GM18517 (cell line): ENCODE measurements around the gene DIS3L2.
"Not testable (repeated sequence)": the region's sequence is repeated elsewhere in the genome, so short reads cannot be mapped to it uniquely, and the experiment has no call there.

Experiments used
- ATAC-seq: cut with Tn5 transposase; IDR thresholded peaks from one replicate; pipeline ENCODE4 v1.9.1; 2021; ENCODE audit warnings: mild to moderate bottlenecking, moderate library complexity; ENCODE audit not compliant: unreplicated experiment

The DIS3L2 gene

DNA sequence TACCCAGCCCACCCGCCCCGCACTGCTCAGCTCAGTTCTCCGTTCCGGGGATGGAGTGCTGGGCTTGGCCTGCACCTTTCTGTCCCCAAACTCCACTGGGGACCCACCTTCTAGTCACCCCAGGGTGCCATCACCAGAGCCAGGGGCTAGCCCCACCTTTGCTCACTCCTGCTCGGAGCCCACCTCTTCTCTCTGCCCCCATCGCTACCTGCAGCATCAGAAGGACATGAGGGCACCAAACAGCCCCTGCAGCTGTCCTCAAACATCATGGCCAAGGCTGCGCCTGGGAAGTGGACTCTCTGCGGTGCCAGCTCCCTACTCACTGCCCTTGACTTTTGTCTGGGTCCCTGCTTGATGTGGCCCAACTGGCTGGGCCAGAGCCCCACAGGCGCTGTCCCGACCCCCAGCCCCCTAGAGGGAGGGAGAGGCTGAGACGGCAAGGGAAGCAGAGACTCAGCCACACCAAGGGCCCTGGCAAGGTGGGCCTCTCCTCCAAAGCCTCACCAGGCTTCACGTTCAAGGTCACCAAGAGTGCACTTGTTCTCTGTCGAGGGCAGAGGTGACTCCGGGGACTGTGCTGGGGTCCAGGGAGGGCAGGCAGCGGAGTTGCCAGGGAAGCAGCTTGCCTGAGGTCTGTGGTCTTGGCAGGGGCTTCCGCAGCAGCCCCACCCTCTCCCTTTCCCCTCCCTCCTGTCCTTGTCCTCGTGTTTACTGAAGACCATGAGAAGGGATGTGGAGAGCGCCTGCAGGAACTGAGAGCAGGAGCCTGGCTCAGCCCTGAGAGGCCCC is 403.5 kb downstream of the DIS3L2 start:
- not testable (repeated sequence) for ATAC-seq

DNA sequence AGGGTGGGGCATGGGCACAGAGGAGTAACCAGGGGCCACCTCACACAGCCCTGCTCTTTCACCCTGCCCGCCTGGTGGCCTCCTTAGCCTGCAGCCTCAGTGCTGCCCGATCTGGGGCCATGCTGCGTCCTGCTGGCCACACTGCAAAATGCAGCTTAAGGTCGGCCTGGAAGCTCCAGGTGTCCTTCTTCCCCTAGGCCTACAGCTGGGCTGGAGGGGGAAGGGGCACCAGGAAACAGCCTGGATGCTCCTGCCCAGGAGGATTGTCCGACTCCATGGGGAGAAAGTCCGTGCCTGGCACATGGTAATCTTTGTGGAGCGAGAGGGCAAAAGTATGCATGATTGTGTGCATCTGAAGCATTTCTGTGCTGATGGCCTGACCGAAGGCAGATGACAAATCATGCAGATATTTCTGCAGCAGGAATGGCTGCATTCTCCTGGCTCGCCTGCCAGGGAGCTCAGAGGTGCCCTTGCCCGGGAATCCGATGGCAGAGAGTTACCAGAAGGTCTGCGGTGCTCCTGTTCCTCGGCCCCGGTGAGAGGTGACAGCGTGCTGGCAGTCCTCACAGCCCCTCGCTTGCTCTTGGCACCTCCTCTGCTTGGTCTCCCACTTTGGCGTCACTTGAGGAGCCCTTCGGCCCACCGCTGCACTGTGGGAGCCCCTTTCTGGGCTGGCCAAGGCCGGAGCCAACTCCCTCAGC is 404.3 kb downstream of the DIS3L2 start:
- ATAC-seq, result no peak

DNA sequence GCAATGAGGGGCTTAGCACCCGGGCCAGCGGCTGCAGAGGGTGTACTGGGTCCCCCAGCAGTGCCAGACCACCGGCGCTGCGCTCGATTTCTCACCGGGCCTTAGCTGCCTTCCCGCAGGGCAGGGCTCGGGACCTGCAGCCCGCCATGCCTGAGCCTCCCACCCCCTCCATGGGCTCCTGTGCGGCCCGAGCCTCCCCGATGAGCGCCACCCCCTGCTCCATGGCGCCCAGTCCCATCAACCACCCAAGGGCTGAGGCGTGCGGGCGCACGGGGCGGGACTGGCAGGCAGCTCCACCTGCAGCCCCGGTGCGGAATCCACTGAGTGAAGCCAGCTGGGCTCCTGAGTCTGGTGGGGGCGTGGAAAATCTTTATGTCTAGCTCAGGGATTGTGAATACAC is 404.9 kb downstream of the DIS3L2 start:
- ATAC-seq, result not testable (repeated sequence)

DNA sequence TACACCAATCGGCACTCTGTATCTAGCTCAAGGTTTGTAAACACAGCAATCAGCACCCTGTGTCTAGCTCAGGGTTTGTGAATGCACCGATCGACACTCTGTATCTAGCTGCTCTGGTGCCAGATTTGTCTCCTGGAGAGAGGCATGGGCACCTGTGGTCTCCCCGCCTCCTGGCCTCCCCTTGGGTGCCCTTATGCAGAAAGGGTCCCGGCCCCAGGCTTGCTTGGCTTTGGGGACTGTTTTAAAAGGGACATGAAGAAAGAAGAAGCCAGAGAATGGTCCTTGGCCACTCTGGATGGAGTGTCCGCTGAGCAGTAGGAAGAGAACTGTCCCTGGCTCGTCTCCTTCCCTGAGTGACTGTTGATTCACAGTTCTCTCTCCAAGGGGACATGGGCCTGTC is 405.5 kb downstream of the DIS3L2 start:
- ATAC-seq, result no peak

DNA sequence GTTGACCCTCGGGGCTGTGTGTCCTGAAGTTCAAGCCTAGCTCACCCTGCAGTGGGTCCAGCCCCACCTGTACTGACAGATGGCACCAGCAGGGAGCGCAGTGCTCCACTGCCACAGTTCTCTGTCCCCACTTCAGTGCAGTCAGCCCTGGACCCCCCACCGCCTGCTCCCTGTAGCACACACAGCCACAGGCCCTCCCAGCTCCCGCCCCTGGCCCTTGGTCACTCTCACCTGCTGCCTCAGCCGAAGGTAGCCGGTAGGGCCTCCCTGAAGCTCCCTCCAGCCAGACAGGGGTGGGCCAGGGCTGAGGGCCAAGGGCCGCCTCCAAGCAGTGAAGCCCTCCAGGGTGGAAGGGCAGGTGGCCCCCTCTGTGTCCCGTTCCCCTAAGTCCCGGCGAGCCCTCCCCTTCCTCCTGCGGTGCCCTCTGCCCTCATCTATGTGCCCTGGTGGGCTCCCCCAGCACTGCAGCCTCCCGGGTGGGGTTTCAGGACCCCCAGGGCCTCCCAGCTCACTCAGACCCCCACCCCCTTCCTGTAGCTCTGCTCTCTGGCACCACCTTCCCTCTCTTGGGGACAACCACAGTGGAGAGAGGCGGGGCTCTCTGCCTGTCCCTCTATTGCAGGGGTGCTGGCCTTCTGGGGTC is 406.2 kb downstream of the DIS3L2 start:
- ATAC-seq, result no peak

DNA sequence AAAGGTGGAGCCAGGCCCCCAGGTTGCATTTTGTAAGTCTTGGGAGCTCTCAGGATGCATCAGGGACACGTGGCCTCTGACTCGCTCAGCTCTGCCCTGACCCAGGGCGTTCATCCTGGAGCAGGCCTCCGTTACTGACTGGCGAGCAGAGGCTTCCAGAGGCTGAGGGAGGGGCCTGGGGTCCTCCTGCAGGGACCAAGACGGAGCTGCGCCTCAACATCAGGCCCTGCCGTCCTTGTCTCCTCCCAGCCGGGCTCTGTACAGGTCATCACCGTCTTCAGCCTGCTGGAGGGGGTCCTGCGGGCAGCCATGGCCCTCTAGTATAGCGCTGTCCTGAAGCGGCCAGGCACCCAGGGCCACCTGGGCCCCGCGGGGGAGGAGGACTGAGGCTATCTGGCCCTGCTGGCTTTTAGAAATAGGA is 406.8 kb downstream of the DIS3L2 start:
- no peak for ATAC-seq

DNA sequence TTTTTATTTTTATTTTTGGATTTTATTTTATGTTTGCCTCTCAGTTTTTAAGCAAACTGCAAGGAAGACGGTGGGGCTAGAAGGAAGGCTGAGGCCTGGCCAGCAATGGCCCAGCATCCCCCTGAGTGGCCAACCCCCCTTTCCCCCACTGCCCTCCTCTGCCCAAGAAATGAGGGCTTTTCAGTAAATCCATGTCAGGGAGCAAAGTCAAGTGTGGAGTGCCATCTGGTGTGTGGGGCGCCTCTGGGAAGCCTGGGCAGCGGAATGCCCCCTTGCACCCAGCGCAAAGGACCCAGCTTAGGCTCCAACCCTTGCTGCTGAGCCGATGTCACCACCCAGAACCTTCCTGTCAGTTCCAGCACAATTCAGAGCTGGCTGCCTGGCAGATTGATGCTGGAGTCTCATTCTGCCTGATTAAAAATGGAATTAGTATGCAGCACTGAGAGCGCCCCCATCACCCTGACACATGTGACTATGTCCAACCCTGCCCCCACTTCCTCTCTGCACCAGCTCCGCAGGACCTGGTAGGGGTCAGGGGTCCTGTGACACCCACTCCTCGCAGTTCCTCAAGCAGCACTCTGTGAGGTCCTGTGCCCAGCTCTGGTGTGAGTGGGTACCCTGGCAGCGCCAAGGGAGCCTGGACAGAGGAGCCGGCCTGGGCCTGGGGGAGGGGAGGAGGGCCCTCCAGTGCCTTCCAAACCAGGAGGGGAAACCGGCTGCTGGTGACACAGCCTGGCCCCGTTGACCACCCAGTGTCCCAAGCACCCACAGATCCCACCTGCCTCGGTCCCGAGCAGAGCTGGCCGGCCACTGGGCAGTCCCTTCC is 407.8 kb downstream of the DIS3L2 start:
- ATAC-seq, result no peak

DNA sequence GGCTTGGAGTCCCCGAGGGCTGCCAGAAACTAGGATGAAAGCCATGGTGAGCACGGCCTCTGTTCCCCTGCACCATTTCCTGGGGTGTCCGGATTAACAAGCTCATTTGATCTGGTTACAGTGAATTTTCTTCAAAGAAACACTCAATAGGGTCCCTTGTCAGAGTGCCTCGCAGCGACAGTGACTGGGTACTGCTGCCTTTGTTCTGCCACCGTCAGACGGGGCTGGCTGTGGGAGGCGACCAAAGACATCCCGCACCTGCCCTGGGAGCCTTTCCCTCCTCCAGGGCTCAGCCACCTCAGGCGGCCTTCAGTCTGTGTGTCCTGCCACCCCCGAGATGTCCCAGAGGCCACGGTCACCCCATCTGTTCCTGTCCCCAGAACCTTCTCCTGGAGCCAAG is 408.5 kb downstream of the DIS3L2 start:
- not testable (repeated sequence) for ATAC-seq

DNA sequence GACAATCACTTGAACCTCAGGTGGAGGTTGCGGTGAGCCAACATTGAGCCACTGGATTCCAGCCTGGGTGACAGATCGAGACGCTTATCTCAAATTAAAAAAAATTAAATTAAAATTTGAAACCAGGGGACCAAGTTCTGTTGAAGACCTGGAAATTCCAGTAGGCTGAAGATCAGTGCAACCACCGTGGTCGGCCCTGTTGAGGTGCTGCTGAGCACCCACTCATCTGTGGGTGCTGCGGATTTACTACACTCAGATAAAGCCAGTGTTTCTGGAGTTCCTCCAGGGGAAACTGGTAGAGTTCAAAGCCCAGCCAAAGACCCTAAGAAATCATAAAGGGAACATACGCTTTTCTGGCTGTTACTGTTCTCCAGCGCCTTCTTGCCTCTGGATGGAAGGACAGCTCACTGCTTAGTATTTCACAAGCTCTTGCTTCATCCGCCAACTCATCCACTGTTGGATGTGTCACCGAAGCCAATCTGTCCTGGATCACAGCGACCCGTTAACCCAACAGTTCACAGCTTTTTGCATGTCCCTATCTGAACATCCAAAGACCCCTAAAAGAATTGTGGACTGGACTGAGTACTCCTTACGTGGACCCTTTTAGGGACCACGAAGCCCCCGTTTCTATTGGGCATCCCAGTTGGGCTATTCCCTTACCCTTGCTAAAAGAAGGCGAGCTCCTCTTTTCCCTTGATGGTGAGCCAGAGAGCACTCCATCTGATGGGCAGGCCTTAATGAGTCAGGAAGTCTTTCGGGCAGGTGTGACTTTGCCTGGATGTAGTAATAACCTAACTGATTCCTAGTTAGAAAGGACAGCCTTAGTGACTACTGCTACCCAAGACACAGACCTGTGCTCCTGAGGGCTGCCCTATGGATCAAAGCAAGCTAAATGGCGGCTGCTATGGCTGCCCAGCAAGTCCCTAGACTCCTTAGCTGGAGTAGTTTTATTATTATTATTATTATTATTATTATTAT is 411.0 kb downstream of the DIS3L2 start:
- no peak for ATAC-seq

DNA sequence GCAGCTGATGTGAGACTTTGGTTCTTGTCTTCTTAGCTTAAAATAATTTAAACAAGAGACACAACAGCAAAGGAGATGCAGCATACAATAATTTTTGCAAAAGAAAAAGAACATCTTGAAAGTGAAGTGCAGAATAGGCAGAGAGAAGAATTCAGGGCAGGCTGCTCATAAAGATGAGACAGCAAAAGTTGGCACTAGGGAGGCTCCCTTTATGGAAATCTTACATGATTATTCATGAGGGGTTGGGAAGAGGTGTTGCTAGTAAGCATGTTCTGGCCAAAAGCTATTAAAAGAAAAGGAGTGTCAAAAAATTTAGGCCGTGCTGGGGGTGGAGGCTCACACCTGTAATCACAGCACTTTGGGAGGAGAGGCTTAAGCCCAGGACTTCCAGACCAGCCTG is 412.8 kb downstream of the DIS3L2 start:
- no peak for ATAC-seq

DNA sequence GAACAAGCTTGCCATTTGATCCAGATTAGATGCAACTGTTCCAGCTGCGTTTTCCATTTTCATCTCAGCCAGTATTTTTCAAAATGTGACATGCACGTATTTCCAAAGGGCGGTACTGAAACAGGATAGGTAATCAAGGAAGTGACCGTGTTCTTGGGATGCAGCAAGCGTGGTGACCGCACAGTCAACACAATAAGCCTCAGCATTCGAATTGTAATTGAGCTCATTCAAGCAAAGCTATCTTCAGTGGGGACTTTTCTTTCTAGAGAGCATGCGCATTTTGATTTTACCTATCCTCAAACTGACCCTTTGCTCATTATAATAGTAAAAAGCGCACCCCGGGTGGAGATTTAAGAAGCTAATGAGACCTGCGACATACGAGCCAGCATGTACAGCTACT is 413.7 kb downstream of the DIS3L2 start:
- ATAC-seq, result no peak

DNA sequence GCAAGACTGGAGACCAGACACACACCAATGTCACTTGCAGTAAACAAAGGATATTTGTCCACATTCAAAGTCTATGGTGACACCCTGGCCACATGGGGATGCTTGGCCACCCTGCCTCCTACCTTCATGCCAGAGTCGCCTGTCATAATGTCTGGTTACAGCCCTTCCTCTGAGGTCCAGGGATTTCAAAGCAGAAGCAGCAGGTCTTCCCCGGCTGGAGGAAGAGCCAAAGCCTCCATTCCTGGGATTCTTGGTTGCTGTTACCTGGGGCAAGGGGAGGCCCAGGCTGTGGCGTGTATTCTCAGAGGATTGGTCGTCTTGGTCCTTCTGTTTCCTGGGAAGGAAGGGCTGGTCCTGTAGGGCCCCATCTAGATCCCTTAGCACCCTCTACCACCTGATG is 414.7 kb downstream of the DIS3L2 start:
- no peak for ATAC-seq

DNA sequence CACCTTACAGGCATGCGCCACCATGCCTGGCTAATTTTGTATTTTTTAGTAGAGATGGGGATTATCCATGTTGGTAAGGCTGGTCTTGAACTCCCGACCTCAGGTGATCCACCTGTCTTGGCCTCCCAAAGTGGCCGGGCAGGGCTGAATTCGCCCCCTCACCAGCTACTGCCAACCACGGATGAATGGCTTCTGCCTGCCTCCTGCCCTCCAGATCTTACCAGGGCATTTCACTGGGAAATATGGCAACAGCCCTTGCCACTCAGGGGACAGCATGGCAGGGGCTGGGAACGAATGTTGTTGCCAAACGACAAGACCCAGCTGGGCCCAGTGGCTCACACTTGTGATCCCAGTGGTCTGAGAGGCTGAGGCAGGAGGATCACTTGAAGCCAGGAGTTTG is 415.2 kb downstream of the DIS3L2 start:
- ATAC-seq, result no peak

DNA sequence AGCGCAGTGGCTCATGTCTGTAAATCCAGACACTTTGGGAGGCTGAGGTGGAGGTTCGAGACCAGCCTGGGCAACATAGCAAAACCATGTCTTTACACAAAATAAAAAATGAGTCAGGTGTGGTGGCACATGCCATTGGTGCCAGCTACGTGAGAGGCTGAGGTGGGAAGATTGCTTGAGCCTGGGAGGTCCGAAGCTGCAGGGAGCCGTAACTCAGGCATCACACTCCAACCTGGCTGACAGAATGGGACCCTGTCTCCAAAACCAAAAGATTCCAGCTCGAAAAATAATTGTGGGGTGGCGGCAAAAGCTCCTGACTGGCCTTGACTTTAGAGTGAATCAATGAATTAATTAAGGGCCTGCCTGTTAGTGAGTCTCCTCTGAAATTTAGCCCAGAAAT is 415.8 kb downstream of the DIS3L2 start:
- no peak for ATAC-seq

DNA sequence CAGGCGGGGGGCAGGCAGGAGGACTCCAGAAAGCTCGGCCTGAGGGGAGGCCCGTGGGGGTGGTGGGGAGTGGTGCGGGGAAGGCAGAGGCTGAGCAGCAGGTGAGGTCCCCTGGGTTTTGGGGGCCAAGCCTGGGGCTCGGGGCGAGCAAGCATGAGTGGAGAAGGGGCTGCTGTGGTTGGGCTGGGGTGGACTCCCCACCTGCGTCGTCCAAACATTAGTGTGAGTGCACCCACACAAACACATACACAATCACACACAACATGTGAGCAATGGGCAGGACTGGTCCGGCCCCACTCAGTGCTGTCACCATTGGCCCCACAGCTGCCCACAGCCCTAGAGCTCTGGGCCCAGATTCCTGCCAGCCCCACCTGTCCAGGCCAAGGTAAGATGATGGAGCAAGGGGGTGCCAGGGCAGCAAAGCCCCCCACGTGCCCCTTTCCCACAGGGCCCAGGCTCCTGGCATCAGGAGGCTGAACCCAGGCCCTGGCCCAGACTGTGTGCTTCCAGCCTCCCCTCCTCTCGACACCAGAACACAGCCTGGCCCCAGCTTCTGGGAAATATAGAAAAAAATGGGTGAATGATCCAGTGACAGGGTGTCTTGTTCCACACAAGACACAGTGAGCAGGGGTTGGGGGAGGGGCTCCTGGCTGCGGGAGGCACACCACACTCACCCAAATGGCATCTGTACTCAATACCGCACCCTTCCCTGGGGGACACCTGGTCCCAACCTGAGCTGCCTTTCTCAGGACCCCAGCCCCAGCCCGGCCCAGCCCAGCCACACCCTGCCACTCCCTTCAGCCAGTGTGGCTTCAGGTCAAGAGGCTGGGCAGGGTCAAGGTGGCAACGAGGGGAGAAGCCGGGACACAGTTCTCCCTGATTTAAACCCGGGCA is 416.6 kb downstream of the DIS3L2 start:
- no peak for ATAC-seq

DNA sequence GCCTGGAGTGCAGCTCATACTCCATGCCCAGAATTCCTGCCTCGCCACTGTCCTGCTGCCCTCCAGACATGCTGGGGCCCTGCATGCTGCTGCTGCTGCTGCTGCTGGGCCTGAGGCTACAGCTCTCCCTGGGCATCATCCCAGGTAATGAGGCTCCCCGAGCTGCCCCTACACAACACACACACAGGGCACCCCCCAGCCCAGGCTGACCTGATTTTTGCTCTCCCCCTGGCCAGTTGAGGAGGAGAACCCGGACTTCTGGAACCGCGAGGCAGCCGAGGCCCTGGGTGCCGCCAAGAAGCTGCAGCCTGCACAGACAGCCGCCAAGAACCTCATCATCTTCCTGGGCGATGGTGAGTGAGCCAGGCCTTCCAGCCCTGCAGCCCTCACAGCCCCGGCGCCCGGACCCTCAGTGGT is 417.2 kb downstream of the DIS3L2 start, which contains the start of gene ALPP:
TSS of gene ALPP (plus strand) at position 17 of the 417 bp plus-strand sequence. CDS start at position 69, 52 bp downstream.
- ATAC-seq, result not testable (repeated sequence)

DNA sequence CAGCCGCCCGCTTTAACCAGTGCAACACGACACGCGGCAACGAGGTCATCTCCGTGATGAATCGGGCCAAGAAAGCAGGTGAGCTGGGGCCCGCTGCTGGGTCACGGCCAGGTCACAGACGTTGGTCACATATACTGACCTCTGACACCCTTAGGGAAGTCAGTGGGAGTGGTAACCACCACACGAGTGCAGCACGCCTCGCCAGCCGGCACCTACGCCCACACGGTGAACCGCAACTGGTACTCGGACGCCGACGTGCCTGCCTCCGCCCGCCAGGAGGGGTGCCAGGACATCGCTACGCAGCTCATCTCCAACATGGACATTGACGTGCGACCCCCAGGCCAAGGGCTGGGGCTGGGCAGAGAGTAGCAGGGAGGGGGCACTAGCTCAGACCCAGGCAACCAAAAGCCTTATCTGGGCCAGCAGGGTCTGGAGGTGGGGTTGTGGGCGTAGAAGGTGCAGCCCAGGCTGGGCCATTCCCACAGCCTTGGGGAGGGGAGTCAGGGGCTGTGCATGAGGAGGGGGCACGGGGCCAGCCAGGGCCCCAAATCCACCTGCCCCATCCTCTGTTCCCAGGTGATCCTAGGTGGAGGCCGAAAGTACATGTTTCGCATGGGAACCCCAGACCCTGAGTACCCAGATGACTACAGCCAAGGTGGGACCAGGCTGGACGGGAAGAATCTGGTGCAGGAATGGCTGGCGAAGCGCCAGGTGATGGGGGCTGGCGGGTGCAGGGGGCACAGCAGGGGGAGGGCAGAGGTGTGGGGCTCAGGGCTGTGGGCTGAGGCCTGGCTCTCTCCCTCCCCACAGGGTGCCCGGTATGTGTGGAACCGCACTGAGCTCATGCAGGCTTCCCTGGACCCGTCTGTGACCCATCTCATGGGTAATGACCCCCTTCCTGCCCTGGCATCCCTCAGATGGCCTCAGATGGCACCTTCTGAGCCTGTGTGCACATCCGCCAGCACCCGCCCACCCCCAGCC is 418.4 kb downstream of the DIS3L2 start:
- not testable (repeated sequence) for ATAC-seq
